ENCODE measurements around the gene CNGB1.

DNA sequence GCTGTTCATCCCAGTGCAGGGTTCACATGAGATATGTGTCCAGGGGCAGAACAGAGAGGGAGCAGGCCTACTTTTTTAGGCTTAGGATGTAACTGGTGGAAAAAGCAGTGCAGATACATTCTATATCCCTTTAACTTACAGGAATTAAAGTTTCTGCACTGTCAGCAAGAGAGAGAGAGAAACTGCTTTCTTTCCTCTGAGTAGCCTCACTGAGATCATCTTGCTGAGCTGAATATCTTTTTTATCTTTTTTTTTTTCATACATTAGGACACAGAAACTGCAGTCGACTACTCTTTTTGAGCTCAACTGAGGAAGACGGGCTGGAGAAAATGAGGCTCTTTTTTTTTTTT, 50.1 kb downstream of the CNGB1 start:
- TF ChIP-seq ZNF101 (CRISPR knock-in tag; IDR thresholded peaks at IDR 0.05; ENCODE audit: borderline replicate concordance, low read depth) (no peak), TCF12 (IDR thresholded peaks at IDR 0.05) (no peak), TCF12 (CRISPR knock-in tag; IDR thresholded peaks at IDR 0.05) (no peak), NPAS2 (CRISPR knock-in tag; IDR thresholded peaks at IDR 0.05; ENCODE audit: borderline replicate concordance) (no peak)
- TF ChIP-seq, protein P1, sequence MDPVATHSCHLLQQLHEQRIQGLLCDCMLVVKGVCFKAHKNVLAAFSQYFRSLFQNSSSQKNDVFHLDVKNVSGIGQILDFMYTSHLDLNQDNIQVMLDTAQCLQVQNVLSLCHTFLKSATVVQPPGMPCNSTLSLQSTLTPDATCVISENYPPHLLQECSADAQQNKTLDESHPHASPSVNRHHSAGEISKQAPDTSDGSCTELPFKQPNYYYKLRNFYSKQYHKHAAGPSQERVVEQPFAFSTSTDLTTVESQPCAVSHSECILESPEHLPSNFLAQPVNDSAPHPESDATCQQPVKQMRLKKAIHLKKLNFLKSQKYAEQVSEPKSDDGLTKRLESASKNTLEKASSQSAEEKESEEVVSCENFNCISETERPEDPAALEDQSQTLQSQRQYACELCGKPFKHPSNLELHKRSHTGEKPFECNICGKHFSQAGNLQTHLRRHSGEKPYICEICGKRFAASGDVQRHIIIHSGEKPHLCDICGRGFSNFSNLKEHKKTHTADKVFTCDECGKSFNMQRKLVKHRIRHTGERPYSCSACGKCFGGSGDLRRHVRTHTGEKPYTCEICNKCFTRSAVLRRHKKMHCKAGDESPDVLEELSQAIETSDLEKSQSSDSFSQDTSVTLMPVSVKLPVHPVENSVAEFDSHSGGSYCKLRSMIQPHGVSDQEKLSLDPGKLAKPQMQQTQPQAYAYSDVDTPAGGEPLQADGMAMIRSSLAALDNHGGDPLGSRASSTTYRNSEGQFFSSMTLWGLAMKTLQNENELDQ (CRISPR knock-in tag; IDR thresholded peaks at IDR 0.05; ENCODE audit: borderline replicate concordance) = no peak

Data from HepG2 (cell line).